HG03439 (cell line): ENCODE results near the gene JAML.

Source experiments
- ATAC-seq: cut with Tn5 transposase; IDR thresholded peaks from one replicate; pipeline ENCODE4 v1.9.1; 2021; ENCODE audit warnings: mild to moderate bottlenecking, moderate library complexity; ENCODE audit not compliant: unreplicated experiment

Gene JAML

GRCh38 chr11:118169300-118170140 lies 55.3 kb downstream of the JAML start:
- no peak for ATAC-seq

GRCh38 chr11:118168751-118169150 lies 56.1 kb downstream of the JAML start:
- ATAC-seq: no peak

- ATAC-seq: no peak
Measured at GRCh38 chr11:118168316-118168715, 56.5 kb downstream of the JAML start.

GRCh38 chr11:118167906-118168305 lies 56.9 kb downstream of the JAML start:
- no peak for ATAC-seq

- no peak for ATAC-seq
Measured at GRCh38 chr11:118167253-118167652, 57.6 kb downstream of the JAML start.

- no peak for ATAC-seq
Measured at GRCh38 chr11:118166641-118167040, 58.2 kb downstream of the JAML start.

GRCh38 chr11:118164885-118165284 lies 59.9 kb downstream of the JAML start:
- no peak for ATAC-seq

GRCh38 chr11:118163494-118163893 lies 61.3 kb downstream of the JAML start:
- ATAC-seq: no peak

- no peak for ATAC-seq
Measured at GRCh38 chr11:118162846-118163245, 62.0 kb downstream of the JAML start.

- ATAC-seq: no peak
Measured at GRCh38 chr11:118161786-118162185, 63.0 kb downstream of the JAML start.

GRCh38 chr11:118157186-118157895 lies 67.5 kb downstream of the JAML start:
- no peak for ATAC-seq

- no peak for ATAC-seq
Measured at GRCh38 chr11:118156531-118157185, 68.2 kb downstream of the JAML start.

GRCh38 chr11:118155776-118156530 lies 68.9 kb downstream of the JAML start:
- no peak for ATAC-seq

GRCh38 chr11:118154641-118155040 lies 70.2 kb downstream of the JAML start:
- no peak for ATAC-seq

GRCh38 chr11:118153976-118154375 lies 70.8 kb downstream of the JAML start:
- no peak for ATAC-seq

- ATAC-seq: no peak
Measured at GRCh38 chr11:118153516-118153915, 71.3 kb downstream of the JAML start.

GRCh38 chr11:118152552-118153471 lies 72.0 kb downstream of the JAML start, which contains the start of gene SCN4B:
TSS of gene SCN4B (minus strand) at chr11:118152823. CDS start at chr11:118152673, 150 bp downstream.
- no peak for ATAC-seq

- no peak for ATAC-seq
Measured at GRCh38 chr11:118152020-118152551, 72.7 kb downstream of the JAML start.

GRCh38 chr11:118151431-118151830 lies 73.4 kb downstream of the JAML start:
- no peak for ATAC-seq

- no peak for ATAC-seq
Measured at GRCh38 chr11:118149493-118149892, 75.3 kb downstream of the JAML start.
